Effector CD8-positive, alpha-beta T cell (primary cell): ENCODE data around the gene CCDC24.

ENCODE experiments used
- DNase-seq: peaks from one replicate; lab custom pipeline; 2025; lab: John Stamatoyannopoulos, UW
- total RNA-seq, 4 experiments: gene quantifications; one replicate each; lab custom pipeline; 2026; lab: John Stamatoyannopoulos, UW

Gene CCDC24
- 5.1 to 12.1 (median 8.3) reads per million in 4 experiments for total RNA-seq

- DNase-seq: peak; percentile 63
Observed at GRCh38 chr1:43991476-43992231, at the start of gene CCDC24. TSS of gene CCDC24 (plus strand) at chr1:43991599. CDS start at chr1:43991879, 280 bp downstream.

GRCh38 chr1:43942411-43942810, 49.0 kb upstream of the CCDC24 start:
- no peak for DNase-seq

- no peak for DNase-seq
Observed at GRCh38 chr1:43944860-43945259, 46.5 kb upstream of the CCDC24 start.

GRCh38 chr1:43945674-43946235, 45.6 kb upstream of the CCDC24 start:
- DNase-seq: no peak

GRCh38 chr1:43946236-43947060, 45.0 kb upstream of the CCDC24 start, which contains the start of gene IPO13:
TSS of gene IPO13 (plus strand) at chr1:43946950. CDS start at chr1:43947601, 651 bp downstream.
- peak; percentile 86 for DNase-seq

GRCh38 chr1:43947061-43947873, 44.1 kb upstream of the CCDC24 start:
- no peak for DNase-seq

GRCh38 chr1:43947874-43948437, 43.4 kb upstream of the CCDC24 start:
- no peak for DNase-seq

GRCh38 chr1:43949678-43950077, 41.7 kb upstream of the CCDC24 start:
- no peak for DNase-seq

- no peak for DNase-seq
Observed at GRCh38 chr1:43951021-43951985, 40.1 kb upstream of the CCDC24 start.

GRCh38 chr1:43952731-43953346, 38.6 kb upstream of the CCDC24 start:
- no peak for DNase-seq

- DNase-seq: no peak
Observed at GRCh38 chr1:43953361-43953760, 38.0 kb upstream of the CCDC24 start.

- no peak for DNase-seq
Observed at GRCh38 chr1:43954036-43954435, 37.4 kb upstream of the CCDC24 start.

- no peak for DNase-seq
Observed at GRCh38 chr1:43956234-43956633, 35.2 kb upstream of the CCDC24 start.

- DNase-seq: no peak
Observed at GRCh38 chr1:43957407-43958040, 33.9 kb upstream of the CCDC24 start.

GRCh38 chr1:43958351-43959255, 32.8 kb upstream of the CCDC24 start:
- no peak for DNase-seq

GRCh38 chr1:43960798-43961197, 30.6 kb upstream of the CCDC24 start:
- no peak for DNase-seq

- no peak for DNase-seq
Observed at GRCh38 chr1:43961692-43962091, 29.7 kb upstream of the CCDC24 start.

GRCh38 chr1:43962324-43962723, 29.1 kb upstream of the CCDC24 start:
- no peak for DNase-seq
